ENCODE measurements around the gene PAPLN.

GRCh38 chr14:73235531-73236155 is 1.7 kb upstream of the PAPLN start:
- TF ChIP-seq CTCF (conservative IDR thresholded peaks at IDR 0.05) (no peak), ZFX (IDR thresholded peaks at IDR 0.05) (no peak)

Data from C4-2B (cell line).